Stimulated activated CD8-positive, alpha-beta memory T cell treated with anti-CD3 and anti-CD28 coated beads, Interleukin-12 subunit alpha, Interleukin-12 subunit beta, amount 100 ng/mL, for 4 hours (primary cell): ENCODE data around the gene NHSL1.

Experiments used
- DNase-seq: peaks from one replicate; pipeline ENCODE4 v3.0.0-alpha.2; 2020; ENCODE audit warnings: low read depth

The NHSL1 gene

DNA sequence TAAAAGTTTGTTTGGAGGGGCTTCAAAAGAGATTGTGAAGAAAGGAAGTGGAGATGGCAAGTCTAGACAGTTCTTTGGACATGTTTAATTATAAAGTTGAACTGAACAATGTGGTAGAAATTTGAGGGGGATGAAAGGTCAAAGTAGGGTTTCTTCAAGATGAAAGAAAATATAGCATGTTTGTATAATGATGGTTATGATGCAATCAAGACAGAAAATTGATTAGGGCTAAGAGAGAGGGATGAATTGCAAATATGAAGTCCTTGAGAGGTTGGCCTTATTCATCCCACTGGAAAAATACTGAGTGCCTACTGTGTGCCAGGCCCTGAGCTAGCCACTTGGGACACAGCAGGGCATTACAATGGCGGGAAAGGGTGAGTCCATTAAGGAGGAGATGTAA is 37.6 kb downstream of the NHSL1 start:
- DNase-seq = no peak

DNA sequence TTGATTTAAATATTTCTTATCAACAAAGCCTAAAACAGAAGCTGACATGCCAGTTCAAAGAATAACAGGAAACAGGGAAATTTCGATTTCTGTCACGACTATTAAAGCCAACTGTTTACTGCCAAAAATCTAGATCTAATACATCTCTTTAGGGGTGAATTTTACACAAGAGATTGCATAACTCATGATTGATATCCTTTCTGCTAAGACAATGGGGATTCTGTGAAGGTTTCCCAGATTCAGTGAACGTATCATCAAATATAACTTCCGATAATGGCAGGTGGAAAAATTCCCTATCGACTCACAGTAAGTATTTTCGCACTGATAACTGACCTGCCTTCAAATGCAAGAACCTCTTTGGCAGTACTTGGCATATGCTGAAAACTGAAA is 42.9 kb downstream of the NHSL1 start:
- no peak for DNase-seq

DNA sequence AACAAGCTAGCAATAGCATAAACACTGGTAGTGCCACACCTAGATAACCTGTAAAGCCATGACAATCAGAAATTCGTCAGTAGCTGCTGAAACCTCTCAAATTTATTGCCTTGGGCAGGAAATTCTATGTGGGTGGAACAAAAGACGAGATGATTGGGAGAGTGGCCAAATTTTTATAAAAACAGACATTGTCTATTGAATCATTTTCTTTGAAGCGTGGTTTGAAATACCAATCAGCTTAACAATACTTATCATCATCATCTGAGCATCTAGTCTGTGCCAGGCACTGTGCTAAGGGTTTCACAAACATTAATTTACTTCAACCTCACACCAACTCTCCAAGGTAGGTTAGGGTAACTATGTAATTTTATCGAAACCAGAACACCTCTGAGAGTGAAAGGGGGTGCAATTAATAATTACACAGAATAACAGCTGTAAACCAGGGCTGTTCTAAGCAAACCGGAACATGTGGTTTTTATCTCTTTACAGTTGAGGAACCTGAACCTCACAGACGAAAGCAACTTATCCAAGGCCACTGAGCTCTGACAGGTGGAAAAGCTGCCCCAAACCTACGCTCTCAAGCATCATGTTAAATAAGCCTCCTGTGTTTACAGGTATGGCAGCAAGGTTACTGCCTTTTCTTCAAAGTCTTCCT is 43.4 kb downstream of the NHSL1 start:
- no peak for DNase-seq

DNA sequence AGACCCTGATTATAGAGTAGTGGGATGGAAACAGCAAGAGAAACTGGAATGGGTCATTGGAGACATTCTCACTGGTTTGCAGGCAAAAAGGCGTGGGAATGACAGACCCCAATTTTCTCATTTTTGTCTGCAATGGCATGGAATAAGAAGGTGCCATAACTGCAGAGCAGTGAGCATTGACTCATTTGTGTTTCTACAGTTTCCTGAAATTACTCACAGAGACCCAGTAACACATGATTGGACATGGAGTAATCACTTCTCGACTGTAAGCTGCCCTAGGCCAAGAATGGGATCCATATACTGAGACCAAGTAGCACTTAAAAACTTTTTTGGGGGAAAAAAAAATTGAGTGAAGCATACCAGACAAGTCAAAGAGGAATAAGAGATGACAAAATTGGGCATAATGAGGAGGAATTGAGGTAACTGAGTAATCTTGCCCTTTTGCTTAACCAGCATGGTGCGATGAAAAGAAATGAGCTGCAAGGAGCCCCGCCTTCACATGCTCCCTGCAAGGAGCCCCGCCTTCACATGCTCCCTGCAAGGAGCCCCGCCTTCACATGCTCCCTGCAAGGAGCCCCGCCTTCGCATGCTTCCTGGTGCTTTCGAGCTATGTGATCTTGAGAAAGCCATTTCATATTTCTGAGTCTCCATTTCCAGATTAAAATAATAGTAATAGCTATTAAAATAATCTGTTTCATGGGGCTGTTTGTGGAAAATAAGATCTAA is 44.1 kb downstream of the NHSL1 start:
- no peak for DNase-seq

GRCh38 chr6:138451043-138451442 is 48.3 kb downstream of the NHSL1 start:
- DNase-seq = no peak

GRCh38 chr6:138450445-138450844 is 48.8 kb downstream of the NHSL1 start:
- no peak for DNase-seq

- no peak for DNase-seq
These were observed 52.5 kb downstream of the NHSL1 start for GRCh38 chr6:138446821-138447220.

DNA sequence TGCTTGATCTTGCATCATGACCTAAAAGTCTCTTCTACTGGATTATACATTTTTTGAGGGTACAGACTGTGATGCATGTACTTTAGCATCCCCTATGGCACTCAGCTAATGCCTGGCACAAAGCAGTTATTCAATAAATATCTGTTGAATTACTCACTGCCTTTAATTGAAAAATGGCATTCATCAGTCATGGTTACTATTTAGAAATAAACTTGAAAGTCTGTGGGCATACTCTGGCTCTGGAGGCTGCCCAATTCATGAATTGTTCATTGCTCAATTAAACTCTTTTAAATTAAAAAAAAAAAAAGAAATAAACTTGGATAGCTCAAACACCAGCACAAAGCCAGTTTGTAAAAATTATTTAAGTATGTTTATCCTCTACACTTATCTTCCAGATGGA is 55.3 kb downstream of the NHSL1 start:
- no peak for DNase-seq

DNA sequence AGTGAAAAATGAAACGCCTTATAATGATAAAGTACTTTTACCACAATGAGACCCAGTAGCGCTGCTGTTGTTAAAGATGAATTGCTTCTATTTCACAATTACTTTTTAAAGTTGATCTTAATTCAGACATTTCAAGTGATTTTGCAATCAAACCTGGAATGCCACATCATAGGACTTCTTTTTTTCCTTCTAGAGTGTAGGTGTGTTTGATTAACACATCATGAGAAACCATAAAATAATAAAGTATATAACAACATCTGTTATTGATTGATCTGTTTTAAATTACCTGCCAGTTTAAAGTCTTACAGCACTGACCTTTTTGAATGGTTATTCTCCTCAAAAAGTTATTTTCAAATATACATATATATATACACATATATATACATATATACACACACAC is 56.6 kb downstream of the NHSL1 start:
- no peak for DNase-seq

- no peak for DNase-seq
These were observed 57.3 kb downstream of the NHSL1 start for GRCh38 chr6:138441965-138442364.

DNA sequence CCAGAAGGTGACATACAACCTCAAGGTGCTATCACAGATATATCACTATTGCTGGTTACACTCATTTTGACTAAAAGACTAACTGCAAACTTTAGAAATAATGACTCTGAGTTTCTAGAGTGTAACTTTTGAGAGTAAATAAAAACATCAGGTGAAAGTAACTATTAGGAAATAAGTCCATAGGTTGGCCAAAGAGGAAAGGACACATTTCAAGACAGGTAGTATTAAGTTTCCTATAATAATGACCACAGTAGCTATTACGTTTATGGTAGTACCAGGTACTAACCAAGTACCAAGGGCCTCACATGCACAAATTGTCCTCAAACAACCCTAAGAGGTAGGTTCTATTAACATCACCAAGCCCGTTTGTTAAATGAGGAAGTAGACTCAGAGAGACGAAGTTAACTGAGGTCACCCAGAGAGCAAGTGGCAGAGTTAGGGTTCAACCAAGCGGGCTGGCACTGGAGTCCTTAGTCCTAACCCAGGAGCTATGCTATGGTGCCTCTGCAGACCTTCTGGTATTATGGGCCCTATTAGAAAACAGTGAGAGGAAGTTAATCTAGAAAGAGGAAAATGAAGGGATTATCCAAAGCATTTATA is 58.4 kb downstream of the NHSL1 start:
- no peak for DNase-seq

GRCh38 chr6:138440296-138440695 is 59.0 kb downstream of the NHSL1 start:
- DNase-seq = no peak

- DNase-seq = no peak
These were observed 59.7 kb downstream of the NHSL1 start for GRCh38 chr6:138439546-138439945.

- no peak for DNase-seq
These were observed 64.4 kb downstream of the NHSL1 start for GRCh38 chr6:138434925-138435324.

DNA sequence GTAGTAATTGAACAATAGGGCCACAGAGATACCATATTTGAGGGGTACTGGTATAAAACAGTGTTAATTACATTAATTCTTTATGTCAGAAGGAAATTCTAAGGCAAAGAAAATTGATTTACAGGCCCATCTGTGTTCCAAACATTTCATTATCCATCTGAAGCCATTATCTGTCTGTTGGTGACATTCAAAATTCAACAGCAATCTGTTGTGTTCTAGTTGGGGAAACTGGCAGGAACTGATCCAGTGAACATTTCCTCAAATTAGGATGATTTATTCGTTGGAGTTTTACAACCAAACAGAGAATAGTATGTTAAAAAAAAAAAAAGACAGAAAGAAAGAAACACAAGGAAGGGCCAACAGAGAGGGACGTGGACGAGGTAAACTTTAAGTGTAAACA is 65.2 kb downstream of the NHSL1 start:
- DNase-seq = no peak

GRCh38 chr6:138432063-138432356 is 67.3 kb downstream of the NHSL1 start:
- DNase-seq = no peak

GRCh38 chr6:138431256-138432062 is 67.8 kb downstream of the NHSL1 start:
- no peak for DNase-seq

- DNase-seq = no peak
These were observed 68.7 kb downstream of the NHSL1 start for GRCh38 chr6:138430361-138431145.

- no peak for DNase-seq
These were observed 69.5 kb downstream of the NHSL1 start for GRCh38 chr6:138429761-138430160.

GRCh38 chr6:138428944-138429598 is 70.2 kb downstream of the NHSL1 start:
- no peak for DNase-seq

GRCh38 chr6:138427701-138428100 is 71.6 kb downstream of the NHSL1 start:
- DNase-seq = no peak
